Measurements from ENCODE around the gene NPAS2.

Gene NPAS2

DNA sequence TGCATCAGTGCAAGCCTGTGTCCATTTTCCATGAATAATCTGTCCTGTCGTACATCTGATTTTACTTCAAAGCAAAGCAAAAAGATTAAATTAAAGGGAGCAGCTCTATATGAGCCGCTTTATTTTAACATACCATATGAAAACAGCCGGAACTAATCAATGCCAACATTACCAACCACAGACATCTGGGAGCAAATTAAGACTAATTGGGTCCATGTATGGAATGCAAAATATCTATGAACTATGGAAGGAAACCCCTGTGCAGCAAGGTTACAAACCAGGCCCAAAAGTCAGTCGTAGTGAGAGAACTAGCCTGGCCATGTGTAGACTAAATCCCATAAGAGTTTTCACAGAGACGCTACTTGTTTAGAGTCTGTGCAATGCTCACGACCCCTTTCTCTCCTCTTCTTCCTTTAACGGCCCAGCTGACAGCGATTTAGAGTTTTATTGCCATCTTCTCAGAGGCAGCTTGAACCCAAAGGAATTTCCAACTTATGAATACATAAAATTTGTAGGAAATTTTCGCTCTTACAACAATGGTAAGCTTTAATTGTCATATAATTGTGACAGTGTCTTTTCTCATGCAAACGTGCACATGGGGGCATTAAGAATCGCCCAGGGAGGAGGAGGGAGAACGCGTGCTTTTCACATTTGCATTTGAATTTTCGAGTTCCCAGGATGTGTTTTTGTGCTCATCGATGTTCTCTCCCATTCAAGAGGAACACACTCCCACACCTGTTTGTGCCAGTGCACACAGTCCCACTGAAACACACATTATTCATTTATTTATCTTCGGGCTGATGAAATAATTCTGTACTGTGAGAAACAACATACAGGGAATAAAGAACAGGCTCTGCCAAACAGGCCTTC lies 129.2 kb downstream of the NPAS2 start:
- no peak for DNase-seq

DNA sequence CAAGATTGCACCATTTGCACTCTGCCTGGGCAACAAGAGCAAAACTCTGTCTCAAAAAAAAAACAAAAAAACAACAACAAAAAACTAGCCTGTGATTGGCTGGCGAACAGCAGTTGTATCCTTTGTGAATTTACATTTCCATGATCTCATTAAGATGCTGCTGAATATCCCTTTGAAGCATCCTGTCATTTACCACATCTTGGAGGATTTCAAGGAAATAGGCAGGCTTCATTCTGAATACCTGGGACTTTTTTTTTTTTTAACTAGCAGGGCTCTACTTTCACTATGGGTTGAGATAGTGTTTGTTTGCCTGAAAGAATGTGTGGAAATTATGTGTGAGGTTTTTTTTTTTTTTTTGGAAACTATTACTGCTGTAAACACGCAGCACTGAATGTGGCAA lies 132.6 kb downstream of the NPAS2 start:
- no peak for DNase-seq

- DNase-seq: no peak
These were observed 133.6 kb downstream of the NPAS2 start for GRCh38 chr2:100953406-100954043.

DNA sequence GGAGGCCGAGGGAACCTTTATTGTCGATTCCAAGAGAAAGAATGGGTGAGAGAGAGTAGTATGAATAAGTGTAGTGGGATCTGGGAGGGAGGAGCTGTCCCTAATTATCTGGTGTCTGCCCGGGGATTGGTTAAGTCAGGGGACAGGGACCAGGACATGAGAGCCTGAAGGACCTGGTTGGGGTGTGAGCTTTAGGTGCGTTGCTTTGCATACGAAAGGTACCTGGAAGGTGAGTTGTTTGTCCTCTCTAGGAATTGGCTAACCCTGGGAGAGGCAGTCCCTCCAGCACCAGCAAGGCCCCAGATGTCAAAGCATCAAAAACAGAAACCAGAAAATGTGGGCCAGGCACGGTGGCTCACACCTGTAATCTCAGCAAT lies 134.1 kb downstream of the NPAS2 start:
- DNase-seq: no peak

DNA sequence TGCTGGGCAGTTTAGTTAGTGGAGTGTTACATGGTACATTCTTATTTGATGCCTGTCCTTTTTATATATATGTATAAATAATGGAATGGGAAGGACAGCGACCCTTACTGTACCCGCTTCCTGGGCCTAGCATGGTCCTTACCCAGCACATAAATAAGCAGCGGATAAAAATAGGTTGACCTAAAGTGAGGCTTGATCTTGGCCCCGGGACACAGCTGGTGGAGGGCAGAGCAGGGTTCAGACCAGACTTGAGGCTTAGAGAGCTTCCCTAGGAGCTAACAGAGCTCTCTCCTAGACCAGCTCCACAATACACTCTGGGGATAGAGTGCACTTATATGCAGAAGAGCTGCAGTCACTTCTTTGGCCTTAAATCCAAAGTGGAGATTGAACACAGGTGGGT lies 135.3 kb downstream of the NPAS2 start:
- no peak for DNase-seq

DNA sequence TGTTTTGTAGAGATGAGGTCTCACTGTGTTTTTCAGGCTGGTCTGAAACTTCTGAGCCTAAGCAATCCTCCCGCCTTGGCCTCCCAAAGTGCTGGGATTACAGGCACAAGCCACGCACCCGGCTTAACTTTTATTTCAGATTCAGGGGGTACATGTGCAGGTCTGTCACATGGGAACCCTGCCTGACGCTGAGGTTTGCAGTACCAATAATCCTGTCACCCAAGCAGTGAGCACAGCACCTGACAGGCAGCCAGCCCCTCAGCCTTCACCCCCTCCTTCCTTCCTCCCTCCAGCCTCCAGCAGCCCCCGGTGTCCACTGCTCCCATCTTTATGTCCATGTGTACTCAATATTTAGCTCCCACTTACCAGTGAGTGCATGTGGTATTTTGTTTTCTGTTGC lies 136.1 kb downstream of the NPAS2 start:
- no peak for DNase-seq

GRCh38 chr2:100957996-100958653 lies 138.2 kb downstream of the NPAS2 start:
- DNase-seq: no peak

- no peak for DNase-seq
These were observed 139.4 kb downstream of the NPAS2 start for GRCh38 chr2:100959225-100959880.

- no peak for DNase-seq
These were observed 140.7 kb downstream of the NPAS2 start for GRCh38 chr2:100960688-100961087.

DNA sequence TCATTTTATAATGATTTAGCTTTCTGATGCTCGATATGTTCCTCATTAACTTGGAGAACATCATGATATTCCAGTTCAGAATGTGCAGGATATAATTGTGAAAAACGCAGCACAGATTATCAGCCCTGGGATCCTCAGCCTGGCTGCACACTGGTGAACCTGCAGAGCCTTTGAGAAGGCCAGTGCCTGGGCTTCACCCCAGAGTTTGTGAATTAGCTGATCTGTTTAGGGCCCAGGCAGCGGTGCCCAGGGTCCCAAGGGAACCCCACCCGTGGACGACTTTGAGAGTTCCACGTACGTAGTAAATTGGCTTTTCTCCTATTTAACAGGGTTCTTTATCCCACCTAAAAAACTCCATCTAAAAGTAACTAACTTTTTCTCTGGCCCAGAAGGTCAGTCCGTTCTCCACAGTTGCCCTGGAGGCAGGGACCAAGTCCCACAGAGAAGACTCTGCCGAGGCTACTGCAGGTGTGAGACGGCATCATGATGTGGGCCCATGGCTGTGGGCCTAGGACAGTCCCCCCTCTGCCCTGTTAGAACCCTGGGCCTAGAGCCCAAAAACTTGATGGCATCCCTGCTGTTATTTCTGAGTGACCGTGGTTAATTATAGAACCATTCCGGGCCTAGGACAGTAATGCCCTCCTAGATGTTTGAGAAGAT lies 142.6 kb downstream of the NPAS2 start:
- DNase-seq: no peak

DNA sequence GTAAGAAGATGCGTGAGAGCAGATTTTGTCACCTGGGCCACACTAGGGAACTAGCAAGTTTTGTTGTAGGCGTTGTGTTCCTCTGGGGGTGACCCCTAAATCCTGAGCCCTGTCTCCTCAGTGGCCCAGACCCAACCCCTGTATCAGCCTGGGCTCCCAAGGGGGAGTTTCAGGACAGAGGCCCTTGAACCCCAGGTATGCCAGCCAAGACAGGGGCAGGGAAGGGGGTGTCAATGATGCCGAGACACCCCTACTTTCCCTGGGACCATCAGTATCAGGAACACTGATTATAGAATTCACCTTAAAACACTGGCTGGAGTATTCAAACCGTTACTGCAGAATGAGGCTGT lies 143.1 kb downstream of the NPAS2 start:
- DNase-seq: no peak

DNA sequence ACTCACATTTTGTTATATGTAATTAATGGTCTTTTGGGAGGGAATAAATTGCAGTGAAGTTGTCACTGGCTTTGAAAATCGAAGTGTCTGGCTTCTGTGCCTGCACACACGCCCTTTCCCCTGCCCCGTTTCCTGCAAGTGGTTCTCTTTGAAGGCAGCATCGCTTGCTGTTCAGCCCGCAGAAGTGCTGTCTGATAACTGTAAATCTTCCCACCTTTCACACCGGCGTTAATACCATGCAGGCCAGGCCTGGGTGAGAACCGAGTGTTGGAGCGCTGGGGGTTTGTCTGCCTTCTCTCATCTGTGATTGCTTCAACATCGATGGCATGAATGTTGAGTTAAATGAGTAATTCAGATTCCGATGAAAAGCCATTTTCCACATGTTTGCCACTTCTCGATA lies 144.3 kb downstream of the NPAS2 start:
- no peak for DNase-seq

DNA sequence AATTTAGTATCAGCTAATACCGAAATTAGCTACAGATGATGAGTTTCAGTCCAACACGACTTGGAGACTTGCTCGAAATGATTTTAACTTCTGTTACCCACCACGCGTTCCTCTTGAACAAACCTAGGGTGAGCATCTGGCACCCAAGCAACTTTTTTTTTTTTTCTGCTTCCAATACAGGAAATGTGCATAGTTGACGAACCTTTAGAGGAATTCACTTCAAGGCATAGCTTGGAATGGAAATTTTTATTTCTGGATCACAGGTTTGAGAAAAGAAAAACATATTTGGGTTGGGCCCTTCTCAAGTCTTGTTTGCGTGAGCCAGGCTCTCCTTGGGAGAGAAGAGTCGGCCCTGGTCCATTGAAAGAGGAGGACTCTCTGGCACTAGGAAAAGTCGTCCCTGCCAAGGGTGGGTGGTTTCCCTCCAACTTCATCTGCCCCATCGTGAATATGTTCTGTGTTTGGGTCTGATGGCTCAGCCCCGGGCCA lies 144.8 kb downstream of the NPAS2 start:
- no peak for DNase-seq

- no peak for DNase-seq
These were observed 145.7 kb downstream of the NPAS2 start for GRCh38 chr2:100965596-100965995.

GRCh38 chr2:100967716-100968115 lies 147.8 kb downstream of the NPAS2 start:
- DNase-seq: no peak

DNA sequence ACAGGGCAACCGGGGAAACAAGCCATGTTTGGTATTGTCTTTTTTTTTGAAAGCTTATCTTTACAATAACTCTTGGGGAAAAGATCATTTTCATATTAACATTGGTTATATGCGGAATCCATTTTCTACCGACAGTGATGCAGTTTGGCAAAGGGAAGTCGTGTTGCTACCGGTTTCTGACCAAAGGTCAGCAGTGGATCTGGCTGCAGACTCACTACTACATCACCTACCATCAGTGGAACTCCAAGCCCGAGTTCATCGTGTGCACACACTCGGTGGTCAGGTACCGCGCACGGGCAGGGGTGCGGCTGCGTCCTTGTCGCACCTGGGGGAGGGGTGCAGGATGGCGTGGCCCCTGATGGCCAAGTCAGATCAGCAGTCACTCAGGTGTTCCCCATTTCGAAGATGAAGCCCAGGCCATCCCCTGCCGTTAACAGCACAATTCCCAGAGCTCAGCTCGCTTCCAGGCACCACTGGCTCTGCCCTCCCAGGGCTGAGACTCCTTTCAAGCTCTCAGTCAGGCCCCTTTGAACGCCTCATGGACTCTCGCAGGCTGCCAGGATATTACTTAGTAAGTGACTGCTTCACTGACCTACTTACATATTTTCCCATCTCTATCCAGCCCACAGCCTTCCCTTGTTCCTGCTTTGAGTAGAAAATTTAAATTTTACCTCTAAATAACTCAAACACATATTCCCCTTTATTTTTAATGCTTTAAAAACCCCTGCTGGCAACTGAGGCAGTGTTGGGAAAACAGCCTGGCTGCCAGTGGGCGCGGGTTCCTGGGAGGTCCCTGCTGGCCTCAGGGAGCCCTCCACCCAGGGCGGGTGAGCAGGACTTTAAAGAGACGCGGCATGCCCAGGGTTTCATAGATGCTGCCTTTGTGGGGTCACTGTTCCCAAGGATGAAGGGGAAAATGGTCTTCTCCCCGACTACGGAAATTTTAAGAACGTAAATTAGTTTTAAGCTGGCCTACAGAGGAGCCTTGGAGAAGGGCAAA lies 148.5 kb downstream of the NPAS2 start:
- DNase-seq: no peak

DNA sequence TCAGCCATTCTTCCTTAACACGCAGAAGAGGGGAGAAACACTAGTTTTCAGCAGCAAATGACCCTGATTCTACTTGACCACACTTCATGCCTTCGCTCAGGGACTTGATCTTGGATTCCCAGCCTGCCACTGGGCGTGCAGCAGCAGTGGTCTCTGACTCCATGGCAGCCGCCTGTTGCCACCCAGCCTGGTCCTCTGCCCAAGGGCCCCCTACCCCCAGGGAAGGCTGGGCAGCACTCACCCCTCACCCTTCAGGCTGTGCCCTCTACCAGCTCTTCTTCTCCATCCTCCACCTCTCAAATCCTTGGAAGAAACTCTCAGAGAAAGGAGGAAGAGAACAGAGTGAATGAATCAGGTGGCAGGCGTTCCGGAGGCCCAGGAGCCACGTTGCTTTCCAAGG lies 150.1 kb downstream of the NPAS2 start:
- DNase-seq: no peak

- DNase-seq: no peak
These were observed 151.3 kb downstream of the NPAS2 start for GRCh38 chr2:100971221-100971620.

- DNase-seq: no peak
These were observed 152.5 kb downstream of the NPAS2 start for GRCh38 chr2:100972452-100972851.

DNA sequence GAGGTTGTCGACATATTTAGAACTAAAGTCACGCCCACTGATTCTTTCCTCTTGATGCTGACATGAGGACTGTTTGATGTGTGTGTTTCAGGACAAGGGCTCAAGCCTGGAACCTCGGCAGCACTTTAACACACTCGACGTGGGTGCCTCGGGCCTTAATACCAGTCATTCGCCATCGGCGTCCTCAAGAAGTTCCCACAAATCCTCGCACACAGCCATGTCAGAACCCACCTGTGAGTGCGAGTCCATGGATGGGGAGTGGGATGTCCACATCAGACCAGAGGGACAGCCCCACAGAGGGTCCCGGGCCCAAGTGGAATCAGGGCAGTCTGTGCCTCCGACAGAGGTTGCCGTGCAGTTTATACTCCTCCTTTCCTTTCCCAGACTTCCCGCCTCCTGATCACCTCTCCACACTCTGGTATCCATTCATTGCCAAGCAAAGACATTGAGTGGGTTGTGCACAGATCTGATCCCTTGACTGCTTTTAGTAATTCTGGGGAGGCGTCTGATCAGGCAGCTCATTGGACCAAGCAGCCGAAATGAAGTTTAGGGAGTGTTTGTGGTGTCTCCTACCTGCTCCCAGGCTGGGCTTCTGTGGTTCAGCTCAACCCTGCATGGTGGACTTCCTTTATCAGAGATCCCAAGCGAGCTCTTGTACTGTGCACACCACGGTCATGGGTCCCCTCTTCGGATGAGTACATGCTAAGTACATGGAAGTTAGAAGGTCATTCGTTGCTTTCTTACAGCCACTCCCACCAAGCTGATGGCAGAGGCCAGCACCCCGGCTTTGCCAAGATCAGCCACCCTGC lies 155.0 kb downstream of the NPAS2 start:
- no peak for DNase-seq

DNA sequence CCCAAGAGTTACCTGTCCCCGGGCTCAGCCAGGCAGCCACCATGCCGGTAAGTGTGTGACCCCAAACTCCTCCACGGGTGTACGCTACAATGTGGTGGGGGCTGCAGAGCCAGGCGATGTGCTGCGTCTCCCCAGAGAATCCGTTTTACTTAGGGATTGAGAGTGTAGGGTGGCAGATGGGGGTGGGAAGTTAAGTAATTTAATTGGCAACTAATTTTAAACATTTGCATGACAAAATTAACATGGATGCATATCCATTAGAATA lies 155.5 kb downstream of the NPAS2 start:
- no peak for DNase-seq

Data from NCI-H1092 (cell line).